A673 (cell line): Measurements from ENCODE around the gene SIGLEC10.

Experiments
- EZH2 ChIP-seq: fragments of 200-600 bp; sonication (generic); IDR thresholded peaks from 2 replicates; pipeline ENCODE4 v1.6.1; 2017; ENCODE audit warnings: borderline replicate concordance, low read depth, mild to moderate bottlenecking, mixed read lengths, antibody characterized with exemption, low read length; ENCODE audit not compliant: poor library complexity, severe bottlenecking
- TF ChIP-seq, protein P1 (sequence below): fragments of 300-800, 200-600 bp; sonication (generic); conservative IDR thresholded peaks from 2 replicates; pipeline ENCODE4 v1.5.1; 2017; ENCODE audit warnings: low read depth, mild to moderate bottlenecking, antibody characterized with exemption, low read length, moderate library complexity, mixed read lengths

DNA sequence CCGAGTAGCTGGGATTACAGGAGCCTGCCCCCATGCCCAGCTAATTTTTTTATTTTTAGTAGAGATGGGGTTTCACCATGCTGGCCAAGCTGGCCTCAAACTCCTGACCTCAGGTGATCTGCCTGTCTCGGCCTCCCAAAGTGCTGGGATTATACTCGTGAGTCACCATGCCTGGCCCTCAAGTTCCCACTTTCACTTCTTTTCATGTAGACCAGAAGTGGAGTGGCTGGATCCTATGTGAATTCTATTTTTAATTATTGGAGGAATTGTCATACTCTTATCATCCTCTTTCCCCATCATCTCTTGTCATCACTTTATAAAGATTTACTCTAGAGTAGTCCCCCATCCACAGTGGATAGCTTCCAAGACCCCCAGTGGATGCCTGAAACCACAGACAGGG lies 12.8 kb upstream of the SIGLEC10 start:
- TF ChIP-seq, protein P1, sequence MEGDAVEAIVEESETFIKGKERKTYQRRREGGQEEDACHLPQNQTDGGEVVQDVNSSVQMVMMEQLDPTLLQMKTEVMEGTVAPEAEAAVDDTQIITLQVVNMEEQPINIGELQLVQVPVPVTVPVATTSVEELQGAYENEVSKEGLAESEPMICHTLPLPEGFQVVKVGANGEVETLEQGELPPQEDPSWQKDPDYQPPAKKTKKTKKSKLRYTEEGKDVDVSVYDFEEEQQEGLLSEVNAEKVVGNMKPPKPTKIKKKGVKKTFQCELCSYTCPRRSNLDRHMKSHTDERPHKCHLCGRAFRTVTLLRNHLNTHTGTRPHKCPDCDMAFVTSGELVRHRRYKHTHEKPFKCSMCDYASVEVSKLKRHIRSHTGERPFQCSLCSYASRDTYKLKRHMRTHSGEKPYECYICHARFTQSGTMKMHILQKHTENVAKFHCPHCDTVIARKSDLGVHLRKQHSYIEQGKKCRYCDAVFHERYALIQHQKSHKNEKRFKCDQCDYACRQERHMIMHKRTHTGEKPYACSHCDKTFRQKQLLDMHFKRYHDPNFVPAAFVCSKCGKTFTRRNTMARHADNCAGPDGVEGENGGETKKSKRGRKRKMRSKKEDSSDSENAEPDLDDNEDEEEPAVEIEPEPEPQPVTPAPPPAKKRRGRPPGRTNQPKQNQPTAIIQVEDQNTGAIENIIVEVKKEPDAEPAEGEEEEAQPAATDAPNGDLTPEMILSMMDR: no peak
- no peak for TF ChIP-seq EZH2
